ENCODE measurements around the gene TBC1D16.

DNA sequence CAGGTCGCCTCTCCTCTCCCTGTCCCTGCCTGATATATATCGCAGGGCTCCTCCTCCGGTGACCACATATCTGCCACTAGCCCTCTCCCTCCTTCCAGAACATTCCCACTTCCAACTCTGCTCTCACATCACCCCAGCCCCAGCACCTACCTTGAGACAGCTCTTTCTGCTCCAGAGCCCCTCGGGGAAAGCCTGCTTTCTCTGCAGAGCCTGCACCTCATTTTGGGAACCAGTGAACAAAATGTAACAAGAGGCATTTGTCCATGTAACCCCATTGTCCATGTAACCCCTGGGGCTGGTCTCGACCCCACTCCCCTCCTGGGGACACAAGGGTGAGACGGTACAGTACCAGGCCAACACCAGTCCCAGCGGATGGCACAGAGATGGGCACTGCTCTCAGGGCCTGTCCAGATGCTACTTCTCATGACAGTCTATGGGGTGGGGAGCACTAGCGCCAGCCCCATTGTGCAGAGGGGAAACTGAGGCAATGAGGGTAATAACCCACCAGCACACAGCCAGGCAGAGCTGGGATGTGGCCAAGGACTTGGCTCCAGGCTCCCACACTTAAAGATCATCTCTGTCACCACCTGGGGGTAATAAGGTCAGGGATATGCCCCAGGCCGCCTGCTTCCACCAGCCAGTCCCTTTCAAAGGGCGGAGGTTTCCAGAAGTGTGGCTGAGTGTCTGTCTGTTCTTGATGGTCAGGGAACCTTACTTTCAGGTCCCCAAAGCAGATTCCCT is 42.9 kb downstream of the TBC1D16 start:
- TF ChIP-seq POLR2A (IDR thresholded peaks at IDR 0.05) = no peak
- TF ChIP-seq, protein P1, sequence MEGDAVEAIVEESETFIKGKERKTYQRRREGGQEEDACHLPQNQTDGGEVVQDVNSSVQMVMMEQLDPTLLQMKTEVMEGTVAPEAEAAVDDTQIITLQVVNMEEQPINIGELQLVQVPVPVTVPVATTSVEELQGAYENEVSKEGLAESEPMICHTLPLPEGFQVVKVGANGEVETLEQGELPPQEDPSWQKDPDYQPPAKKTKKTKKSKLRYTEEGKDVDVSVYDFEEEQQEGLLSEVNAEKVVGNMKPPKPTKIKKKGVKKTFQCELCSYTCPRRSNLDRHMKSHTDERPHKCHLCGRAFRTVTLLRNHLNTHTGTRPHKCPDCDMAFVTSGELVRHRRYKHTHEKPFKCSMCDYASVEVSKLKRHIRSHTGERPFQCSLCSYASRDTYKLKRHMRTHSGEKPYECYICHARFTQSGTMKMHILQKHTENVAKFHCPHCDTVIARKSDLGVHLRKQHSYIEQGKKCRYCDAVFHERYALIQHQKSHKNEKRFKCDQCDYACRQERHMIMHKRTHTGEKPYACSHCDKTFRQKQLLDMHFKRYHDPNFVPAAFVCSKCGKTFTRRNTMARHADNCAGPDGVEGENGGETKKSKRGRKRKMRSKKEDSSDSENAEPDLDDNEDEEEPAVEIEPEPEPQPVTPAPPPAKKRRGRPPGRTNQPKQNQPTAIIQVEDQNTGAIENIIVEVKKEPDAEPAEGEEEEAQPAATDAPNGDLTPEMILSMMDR (IDR thresholded peaks at IDR 0.05) = no peak

Measured in lower leg skin (tissue), 3 donors.